ENCODE results near the gene EFTUD2. TPM values are rescaled to one million over a fixed set of nuclear protein-coding genes. Genes with fewer than 3 reads are reported as not detected.
"Not testable (repeated sequence)": the region's sequence is repeated elsewhere in the genome, so short reads cannot be mapped to it uniquely, and the experiment has no call there.

The EFTUD2 gene
- total and polyA plus RNA-seq, 2 of the 13 experiments (the other 11 are each of a cell fraction or from before 2014, with no cell fraction given): 111 to 137 TPM

- H3K4me3 ChIP-seq (replicated peaks in 1 of 3; ENCODE audit: insufficient read depth in 1 of 3, low read depth in 2 of 3, low read length in 3 of 3); POLR2A ChIA-PET; H3K9me3 ChIP-seq (ENCODE audit: low read length); DNase-seq (ENCODE audit: low spot score); intact Hi-C loops (cut with micrococcal nuclease; ENCODE audit: unreplicated experiment); H3K36me3 ChIP-seq (replicated peaks in 1 of 2; ENCODE audit: control insufficient read depth in 1 of 2, insufficient read depth in 2 of 2, low read length in 2 of 2); H3K27ac ChIP-seq (ENCODE audit: extremely low read length, insufficient read depth, low read length); H3K27me3 ChIP-seq (ENCODE audit: control insufficient read depth in 1 of 2, insufficient read depth in 2 of 2, low read length in 2 of 2); FAIRE-seq; in situ Hi-C loops (cut with HindIII; ENCODE audit: extremely low pct_ligation_motif_present, low pct_unique_long_range_greater_than_20kb); H3K4me1 ChIP-seq (ENCODE audit: insufficient read depth, low read length); H3K9ac ChIP-seq (ENCODE audit: insufficient read depth, low read depth, low read length); H2AFZ ChIP-seq (ENCODE audit: low read length); H4K20me1 ChIP-seq (ENCODE audit: insufficient read depth, low read length); ATAC-seq; CTCF ChIA-PET (ENCODE audit: low intra/inter-chr PET ratio, low total read pairs); BruUV-seq (replicated peaks); H3K4me2 ChIP-seq (ENCODE audit: low read depth, low read length); H3K79me2 ChIP-seq (ENCODE audit: insufficient read depth, low read length): not testable (repeated sequence)
- 84% methylated on average over 9 of the region's 9 CpGs for WGBS (ENCODE audit: low lambda C conversion rate)
Observed at GRCh38 chr17:44808656-44809388, 90.4 kb downstream of the EFTUD2 start.

- Histone ChIP-seq H3K4me1 (ENCODE audit: insufficient read depth, low read length) (no peaks in the 10 kb centered on the region), H3K79me2 (ENCODE audit: insufficient read depth, low read length) (no peaks in the 10 kb centered on the region), H3K4me2 (ENCODE audit: low read depth, low read length) (no peak overlapping the region), H3K36me3 (replicated peaks in 1 of 2; ENCODE audit: control insufficient read depth in 1 of 2, insufficient read depth in 2 of 2, low read length in 2 of 2) (peaks cover 0 to 1% of the 10 kb centered on the region in 2 experiments; a peak in 3 of 5 replicates), H3K9me3 (ENCODE audit: low read length) (no peaks in the 10 kb centered on the region), H3K27me3 (ENCODE audit: control insufficient read depth in 1 of 2, insufficient read depth in 2 of 2, low read length in 2 of 2) (0 out of 5 replicates have a peak, but pooled peaks cover 0 to 4% of the 10 kb centered on the region in 2 experiments), H4K20me1 (ENCODE audit: insufficient read depth, low read length) (no peaks in the 10 kb centered on the region), H2AFZ (ENCODE audit: low read length) (no peak overlapping the region), H3K4me3 (replicated peaks in 1 of 3; ENCODE audit: insufficient read depth in 1 of 3, low read depth in 2 of 3, low read length in 3 of 3) (no peak overlapping the region), H3K27ac (ENCODE audit: extremely low read length, insufficient read depth, low read length) (no peak overlapping the region), H3K9ac (ENCODE audit: insufficient read depth, low read depth, low read length) (no peak overlapping the region)
- TF ChIP-seq HNRNPL (IDR thresholded peaks at IDR 0.05; ENCODE audit: low read depth, low read length) (no peak), TMF1 (CRISPR knock-in tag; IDR thresholded peaks at IDR 0.05; ENCODE audit: low read depth) (no peak), ZNF205 (CRISPR knock-in tag; IDR thresholded peaks at IDR 0.05) (no peak), NFYB (CRISPR knock-in tag; IDR thresholded peaks at IDR 0.05) (no peak)
- TF ChIP-seq, protein P1, sequence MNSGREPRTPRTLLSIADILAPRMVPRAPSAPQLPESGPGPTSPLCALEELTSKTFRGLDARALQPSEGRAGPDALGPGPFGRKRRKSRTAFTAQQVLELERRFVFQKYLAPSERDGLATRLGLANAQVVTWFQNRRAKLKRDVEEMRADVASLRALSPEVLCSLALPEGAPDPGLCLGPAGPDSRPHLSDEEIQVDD (CRISPR knock-in tag; IDR thresholded peaks at IDR 0.05; ENCODE audit: borderline replicate concordance): no peak
- TF ChIP-seq, protein P2, sequence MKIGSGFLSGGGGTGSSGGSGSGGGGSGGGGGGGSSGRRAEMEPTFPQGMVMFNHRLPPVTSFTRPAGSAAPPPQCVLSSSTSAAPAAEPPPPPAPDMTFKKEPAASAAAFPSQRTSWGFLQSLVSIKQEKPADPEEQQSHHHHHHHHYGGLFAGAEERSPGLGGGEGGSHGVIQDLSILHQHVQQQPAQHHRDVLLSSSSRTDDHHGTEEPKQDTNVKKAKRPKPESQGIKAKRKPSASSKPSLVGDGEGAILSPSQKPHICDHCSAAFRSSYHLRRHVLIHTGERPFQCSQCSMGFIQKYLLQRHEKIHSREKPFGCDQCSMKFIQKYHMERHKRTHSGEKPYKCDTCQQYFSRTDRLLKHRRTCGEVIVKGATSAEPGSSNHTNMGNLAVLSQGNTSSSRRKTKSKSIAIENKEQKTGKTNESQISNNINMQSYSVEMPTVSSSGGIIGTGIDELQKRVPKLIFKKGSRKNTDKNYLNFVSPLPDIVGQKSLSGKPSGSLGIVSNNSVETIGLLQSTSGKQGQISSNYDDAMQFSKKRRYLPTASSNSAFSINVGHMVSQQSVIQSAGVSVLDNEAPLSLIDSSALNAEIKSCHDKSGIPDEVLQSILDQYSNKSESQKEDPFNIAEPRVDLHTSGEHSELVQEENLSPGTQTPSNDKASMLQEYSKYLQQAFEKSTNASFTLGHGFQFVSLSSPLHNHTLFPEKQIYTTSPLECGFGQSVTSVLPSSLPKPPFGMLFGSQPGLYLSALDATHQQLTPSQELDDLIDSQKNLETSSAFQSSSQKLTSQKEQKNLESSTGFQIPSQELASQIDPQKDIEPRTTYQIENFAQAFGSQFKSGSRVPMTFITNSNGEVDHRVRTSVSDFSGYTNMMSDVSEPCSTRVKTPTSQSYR (CRISPR knock-in tag; IDR thresholded peaks at IDR 0.05; ENCODE audit: borderline replicate concordance): no peak
- TF ChIP-seq, protein P3, sequence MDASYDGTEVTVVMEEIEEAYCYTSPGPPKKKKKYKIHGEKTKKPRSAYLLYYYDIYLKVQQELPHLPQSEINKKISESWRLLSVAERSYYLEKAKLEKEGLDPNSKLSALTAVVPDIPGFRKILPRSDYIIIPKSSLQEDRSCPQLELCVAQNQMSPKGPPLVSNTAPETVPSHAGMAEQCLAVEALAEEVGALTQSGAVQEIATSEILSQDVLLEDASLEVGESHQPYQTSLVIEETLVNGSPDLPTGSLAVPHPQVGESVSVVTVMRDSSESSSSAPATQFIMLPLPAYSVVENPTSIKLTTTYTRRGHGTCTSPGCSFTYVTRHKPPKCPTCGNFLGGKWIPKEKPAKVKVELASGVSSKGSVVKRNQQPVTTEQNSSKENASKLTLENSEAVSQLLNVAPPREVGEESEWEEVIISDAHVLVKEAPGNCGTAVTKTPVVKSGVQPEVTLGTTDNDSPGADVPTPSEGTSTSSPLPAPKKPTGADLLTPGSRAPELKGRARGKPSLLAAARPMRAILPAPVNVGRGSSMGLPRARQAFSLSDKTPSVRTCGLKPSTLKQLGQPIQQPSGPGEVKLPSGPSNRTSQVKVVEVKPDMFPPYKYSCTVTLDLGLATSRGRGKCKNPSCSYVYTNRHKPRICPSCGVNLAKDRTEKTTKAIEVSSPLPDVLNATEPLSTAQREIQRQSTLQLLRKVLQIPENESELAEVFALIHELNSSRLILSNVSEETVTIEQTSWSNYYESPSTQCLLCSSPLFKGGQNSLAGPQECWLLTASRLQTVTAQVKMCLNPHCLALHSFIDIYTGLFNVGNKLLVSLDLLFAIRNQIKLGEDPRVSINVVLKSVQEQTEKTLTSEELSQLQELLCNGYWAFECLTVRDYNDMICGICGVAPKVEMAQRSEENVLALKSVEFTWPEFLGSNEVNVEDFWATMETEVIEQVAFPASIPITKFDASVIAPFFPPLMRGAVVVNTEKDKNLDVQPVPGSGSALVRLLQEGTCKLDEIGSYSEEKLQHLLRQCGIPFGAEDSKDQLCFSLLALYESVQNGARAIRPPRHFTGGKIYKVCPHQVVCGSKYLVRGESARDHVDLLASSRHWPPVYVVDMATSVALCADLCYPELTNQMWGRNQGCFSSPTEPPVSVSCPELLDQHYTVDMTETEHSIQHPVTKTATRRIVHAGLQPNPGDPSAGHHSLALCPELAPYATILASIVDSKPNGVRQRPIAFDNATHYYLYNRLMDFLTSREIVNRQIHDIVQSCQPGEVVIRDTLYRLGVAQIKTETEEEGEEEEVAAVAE (CRISPR knock-in tag; IDR thresholded peaks at IDR 0.05; ENCODE audit: borderline replicate concordance): no peak
- 84% methylated on average over 4 of the region's 4 CpGs for WGBS (ENCODE audit: low lambda C conversion rate)
- in situ Hi-C loops (cut with HindIII; ENCODE audit: extremely low pct_ligation_motif_present, low pct_unique_long_range_greater_than_20kb): no loop called here
- intact Hi-C loops (cut with micrococcal nuclease; ENCODE audit: unreplicated experiment): no loop called here
- no peak for FAIRE-seq
- BruUV-seq (replicated peaks): no TSS peak
- ChIA-PET POLR2A (no interaction called here), CTCF (ENCODE audit: low intra/inter-chr PET ratio, low total read pairs) (no interaction called here)
- ATAC-seq: no peak
- DNase-seq (ENCODE audit: low spot score): no peak
Observed at GRCh38 chr17:44808156-44808555, 91.1 kb downstream of the EFTUD2 start.
